Tibial nerve (tissue), 4 donors: ENCODE data around the gene BMP8B.

Experiments used
- CTCF ChIP-seq, 5 experiments: fragments of 200-600 bp in 3 of 5; fragments of 450-650 bp in 2 of 5; sonication (generic) in 3 of 5; IDR thresholded peaks; one replicate each; pipeline ENCODE4 v1.5.1; 2016 to 2019; ENCODE audit warnings: antibody characterized with exemption in 5 of 5, mild to moderate bottlenecking in 3 of 5, moderate library complexity in 2 of 5
- EP300 ChIP-seq, 2 donors: sonication (generic); formaldehyde crosslinking; IDR thresholded peaks; one replicate each; pipeline ENCODE4 v1.6.1; 2017; ENCODE audit warnings: antibody characterized with exemption in 2 of 2, mild to moderate bottlenecking in 1 of 2
- POLR2A ChIP-seq, 2 donors: fragments of 450-650 bp; IDR thresholded peaks; one replicate each; pipeline ENCODE4 v1.6.1; 2017; ENCODE audit warnings: antibody characterized with exemption in 2 of 2, mild to moderate bottlenecking in 2 of 2, moderate library complexity in 2 of 2

GRCh38 chr1:39808784-39809517, 20.3 kb upstream of the BMP8B start:
- TF ChIP-seq POLR2A (IDR thresholded peaks at IDR 0.05) (no peak), CTCF (IDR thresholded peaks at IDR 0.05) (no peak), EP300 (IDR thresholded peaks at IDR 0.05) (no peak)
